ENCODE results near the gene HOXB1. TPM values are rescaled to one million over a fixed set of nuclear protein-coding genes. Genes with fewer than 3 reads are reported as not detected.

Gene HOXB1
- total and polyA plus RNA-seq, 2 of the 13 experiments (the other 11 are each of a cell fraction or from before 2014, with no cell fraction given), result not detected

GRCh38 chr17:48551596-48552465, 21.0 kb upstream of the HOXB1 start:
- ATAC-seq (no peak; the same call in 1 of the 3 replicates), DNase-seq (ENCODE audit: low spot score) (no peak), FAIRE-seq (no peak)
- Histone ChIP-seq H4K20me1 (ENCODE audit: insufficient read depth, low read length) (no peaks in the 10 kb centered on the region; the same call in 1 of the 2 replicates), H3K4me3 (replicated peaks in 1 of 3; ENCODE audit: insufficient read depth in 1 of 3, low read depth in 2 of 3, low read length in 3 of 3) (no peak overlapping the region), H3K79me2 (ENCODE audit: insufficient read depth, low read length) (no peaks in the 10 kb centered on the region), H3K9ac (ENCODE audit: insufficient read depth, low read depth, low read length) (no peak overlapping the region), H3K9me3 (ENCODE audit: low read length) (no peaks in the 10 kb centered on the region), H3K36me3 (replicated peaks in 1 of 2; ENCODE audit: control insufficient read depth in 1 of 2, insufficient read depth in 2 of 2, low read length in 2 of 2) (no peaks in the 10 kb centered on the region), H2AFZ (ENCODE audit: low read length) (no peak overlapping the region), H3K27ac (ENCODE audit: extremely low read length, insufficient read depth, low read length) (no peak overlapping the region), H3K4me2 (ENCODE audit: low read depth, low read length) (no peak overlapping the region; the same call in 1 of the 2 replicates), H3K4me1 (ENCODE audit: insufficient read depth, low read length) (no peaks in the 10 kb centered on the region), H3K27me3 (ENCODE audit: control insufficient read depth in 1 of 2, insufficient read depth in 2 of 2, low read length in 2 of 2) (peaks cover 18 to 92% of the 10 kb centered on the region in 2 experiments)
- no TSS peak for BruUV-seq (replicated peaks)
- WGBS (ENCODE audit: low lambda C conversion rate), result 29% methylated on average over 28 of the region's 47 CpGs
- TF ChIP-seq PRMT3 (CRISPR knock-in tag; IDR thresholded peaks at IDR 0.05; ENCODE audit: borderline replicate concordance, low read depth) (no peak), ZKSCAN1 (IDR thresholded peaks at IDR 0.05; ENCODE audit: low read length) (no peak), EZH2 (conservative IDR thresholded peaks at IDR 0.05; ENCODE audit: low read depth, low read length) (peak; percentile 45; the same call in 1 of the 2 replicates), ZNF180 (CRISPR knock-in tag; IDR thresholded peaks at IDR 0.05; ENCODE audit: borderline replicate concordance, low read depth) (no peak)
- intact Hi-C loops (cut with micrococcal nuclease; ENCODE audit: unreplicated experiment) (no loop called here), in situ Hi-C loops (cut with HindIII; ENCODE audit: extremely low pct_ligation_motif_present, low pct_unique_long_range_greater_than_20kb) (no loop called here)
- CTCF ChIA-PET (ENCODE audit: low intra/inter-chr PET ratio, low total read pairs), result no interaction called here
- POLR2A ChIA-PET, result no interaction called here

DNA sequence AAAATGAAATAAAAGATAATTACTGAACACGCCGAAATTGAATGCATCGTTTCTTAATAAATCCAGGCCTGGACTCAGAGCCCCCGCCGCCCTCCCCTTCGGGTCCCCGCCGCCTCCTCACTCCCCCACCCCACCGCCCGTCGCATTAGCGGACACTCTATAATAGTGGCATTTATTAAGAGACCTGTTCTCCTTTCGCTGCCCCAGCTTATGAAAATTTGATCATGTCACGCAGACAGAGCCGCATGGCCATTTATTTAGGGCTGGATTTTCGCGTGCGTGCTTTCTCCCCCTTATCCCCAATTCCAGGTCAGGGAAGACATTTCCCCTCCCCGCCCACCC, 20.4 kb upstream of the HOXB1 start:
- ChIA-PET POLR2A (no interaction called here), CTCF (ENCODE audit: low intra/inter-chr PET ratio, low total read pairs) (no interaction called here)
- ATAC-seq (no peak), FAIRE-seq (no peak), DNase-seq (ENCODE audit: low spot score) (no peak)
- Histone ChIP-seq H3K27me3 (ENCODE audit: control insufficient read depth in 1 of 2, insufficient read depth in 2 of 2, low read length in 2 of 2) (peaks cover 20 to 92% of the 10 kb centered on the region in 2 experiments), H3K36me3 (replicated peaks in 1 of 2; ENCODE audit: control insufficient read depth in 1 of 2, insufficient read depth in 2 of 2, low read length in 2 of 2) (no peaks in the 10 kb centered on the region), H4K20me1 (ENCODE audit: insufficient read depth, low read length) (no peaks in the 10 kb centered on the region; the same call in 1 of the 2 replicates), H3K9me3 (ENCODE audit: low read length) (no peaks in the 10 kb centered on the region), H2AFZ (ENCODE audit: low read length) (no peak overlapping the region), H3K4me1 (ENCODE audit: insufficient read depth, low read length) (no peaks in the 10 kb centered on the region), H3K27ac (ENCODE audit: extremely low read length, insufficient read depth, low read length) (no peak overlapping the region), H3K4me3 (replicated peaks in 1 of 3; ENCODE audit: insufficient read depth in 1 of 3, low read depth in 2 of 3, low read length in 3 of 3) (no peak overlapping the region), H3K4me2 (ENCODE audit: low read depth, low read length) (no peak overlapping the region), H3K9ac (ENCODE audit: insufficient read depth, low read depth, low read length) (no peak overlapping the region), H3K79me2 (ENCODE audit: insufficient read depth, low read length) (no peaks in the 10 kb centered on the region)
- intact Hi-C loops (cut with micrococcal nuclease; ENCODE audit: unreplicated experiment), result no loop called here
- BruUV-seq (replicated peaks), result no TSS peak
- in situ Hi-C loops (cut with HindIII; ENCODE audit: extremely low pct_ligation_motif_present, low pct_unique_long_range_greater_than_20kb), result no loop called here
- 48% methylated on average over 19 of the region's 19 CpGs for WGBS (ENCODE audit: low lambda C conversion rate)
- TF ChIP-seq TRAFD1 (CRISPR knock-in tag; IDR thresholded peaks at IDR 0.05; ENCODE audit: borderline replicate concordance), result no peak
- TF ChIP-seq ZNF580 (CRISPR knock-in tag; IDR thresholded peaks at IDR 0.05; ENCODE audit: borderline replicate concordance, low read depth), result no peak
- TF ChIP-seq, protein P1, sequence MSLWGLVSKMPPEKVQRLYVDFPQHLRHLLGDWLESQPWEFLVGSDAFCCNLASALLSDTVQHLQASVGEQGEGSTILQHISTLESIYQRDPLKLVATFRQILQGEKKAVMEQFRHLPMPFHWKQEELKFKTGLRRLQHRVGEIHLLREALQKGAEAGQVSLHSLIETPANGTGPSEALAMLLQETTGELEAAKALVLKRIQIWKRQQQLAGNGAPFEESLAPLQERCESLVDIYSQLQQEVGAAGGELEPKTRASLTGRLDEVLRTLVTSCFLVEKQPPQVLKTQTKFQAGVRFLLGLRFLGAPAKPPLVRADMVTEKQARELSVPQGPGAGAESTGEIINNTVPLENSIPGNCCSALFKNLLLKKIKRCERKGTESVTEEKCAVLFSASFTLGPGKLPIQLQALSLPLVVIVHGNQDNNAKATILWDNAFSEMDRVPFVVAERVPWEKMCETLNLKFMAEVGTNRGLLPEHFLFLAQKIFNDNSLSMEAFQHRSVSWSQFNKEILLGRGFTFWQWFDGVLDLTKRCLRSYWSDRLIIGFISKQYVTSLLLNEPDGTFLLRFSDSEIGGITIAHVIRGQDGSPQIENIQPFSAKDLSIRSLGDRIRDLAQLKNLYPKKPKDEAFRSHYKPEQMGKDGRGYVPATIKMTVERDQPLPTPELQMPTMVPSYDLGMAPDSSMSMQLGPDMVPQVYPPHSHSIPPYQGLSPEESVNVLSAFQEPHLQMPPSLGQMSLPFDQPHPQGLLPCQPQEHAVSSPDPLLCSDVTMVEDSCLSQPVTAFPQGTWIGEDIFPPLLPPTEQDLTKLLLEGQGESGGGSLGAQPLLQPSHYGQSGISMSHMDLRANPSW (CRISPR knock-in tag; IDR thresholded peaks at IDR 0.05; ENCODE audit: borderline replicate concordance), result no peak
- no peak for TF ChIP-seq ZNF446 (CRISPR knock-in tag; IDR thresholded peaks at IDR 0.05)
- TF ChIP-seq XBP1 (CRISPR knock-in tag; IDR thresholded peaks at IDR 0.05), result no peak
- no peak for TF ChIP-seq JUND (CRISPR knock-in tag; IDR thresholded peaks at IDR 0.05)
- TF ChIP-seq, protein P2, sequence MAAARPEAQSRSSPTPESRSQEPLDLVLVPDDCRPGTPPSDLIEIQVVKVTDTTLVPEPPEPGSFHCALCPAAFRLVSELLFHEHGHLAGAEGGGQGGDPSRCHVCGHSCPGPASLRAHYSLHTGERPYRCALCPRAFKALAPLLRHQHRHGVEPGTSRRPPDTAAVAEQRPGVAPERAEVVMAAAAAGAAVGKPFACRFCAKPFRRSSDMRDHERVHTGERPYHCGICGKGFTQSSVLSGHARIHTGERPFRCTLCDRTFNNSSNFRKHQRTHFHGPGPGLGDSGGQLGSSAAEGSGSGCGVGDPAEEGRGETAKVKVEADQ (CRISPR knock-in tag; IDR thresholded peaks at IDR 0.05; ENCODE audit: borderline replicate concordance), result no peak
- no peak for TF ChIP-seq ZNF260 (CRISPR knock-in tag; IDR thresholded peaks at IDR 0.05; ENCODE audit: borderline replicate concordance, low read depth)
